Kidney epithelial cell (primary cell): ENCODE measurements around the gene ZNF423. TPM values are rescaled to one million over a fixed set of nuclear protein-coding genes. Genes with fewer than 3 reads are reported as not detected.

Experiments
- DNase-seq: peaks from one replicate; pipeline ENCODE4 v3.0.0-alpha.2; 2010; ENCODE audit warnings: low read depth
- H3K27me3 ChIP-seq: 2 replicates; pipeline ENCODE4 v1.6.0; 2011; ENCODE audit warnings: low read length; ENCODE audit not compliant: control insufficient read depth, insufficient read depth
- H3K36me3 ChIP-seq: 2 replicates; pipeline ENCODE4 v1.5.1; 2011; ENCODE audit warnings: low read length; ENCODE audit not compliant: control insufficient read depth, insufficient read depth
- H3K4me3 ChIP-seq: 2 replicates; pipeline ENCODE4 v1.5.1; 2011; ENCODE audit warnings: low read depth, mild to moderate bottlenecking, control low read depth, low read length
- total RNA-seq: library from RNA; depleted of rRNA; stranded (reverse); fragments of >200 nt; gene quantifications from 2 replicates; pipeline ENCODE4 v1.2.3, GENCODE V29; 2015
- TF ChIP-seq, protein P1 (sequence below): IDR thresholded peaks from 2 replicates; pipeline ENCODE4 v1.5.1; 2011; ENCODE audit warnings: mild to moderate bottlenecking, moderate library complexity, low read length, control low read depth, inconsistent platforms; ENCODE audit not compliant: insufficient read depth, poor library complexity, severe bottlenecking

ZNF423 gene
- total RNA-seq, 1 donor from 2014 or later = 3.6 TPM

DNA sequence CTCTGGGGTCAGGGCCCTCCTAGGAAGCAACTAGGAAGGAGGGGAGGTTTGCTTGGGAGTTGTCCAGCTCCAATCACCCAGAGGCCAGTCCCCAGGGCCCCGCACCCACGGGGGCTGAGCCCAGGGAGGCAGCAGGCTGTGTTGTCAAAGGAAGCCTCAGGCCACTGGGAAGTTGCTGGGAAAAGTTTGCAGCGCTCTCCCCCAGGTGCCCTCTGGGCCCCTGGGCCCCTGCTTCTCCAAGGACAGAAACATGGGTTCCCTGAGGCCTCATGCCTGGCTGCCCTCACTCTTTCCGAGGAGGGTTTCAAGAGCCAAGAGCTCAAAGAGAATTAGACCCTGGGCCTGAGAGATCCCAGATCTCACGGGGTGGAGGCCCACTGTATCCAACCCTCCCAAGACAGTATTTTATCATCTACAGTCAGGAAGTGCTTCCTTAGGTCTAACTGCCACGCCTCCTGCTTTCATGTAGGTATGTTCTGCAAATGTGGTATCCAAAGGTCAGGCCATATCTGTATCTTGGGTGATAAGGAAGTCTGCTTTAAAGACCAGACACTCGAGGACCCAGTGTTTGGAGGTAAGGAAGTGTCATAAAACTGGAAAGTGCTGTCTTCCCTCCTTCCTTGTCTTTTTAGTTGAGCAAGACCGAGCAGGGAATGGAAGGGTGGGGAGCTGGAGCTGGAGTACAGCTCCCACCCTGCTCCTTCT is 44.2 kb upstream of the ZNF423 start:
- H3K4me3 ChIP-seq = no peak overlapping the region
- TF ChIP-seq, protein P1, sequence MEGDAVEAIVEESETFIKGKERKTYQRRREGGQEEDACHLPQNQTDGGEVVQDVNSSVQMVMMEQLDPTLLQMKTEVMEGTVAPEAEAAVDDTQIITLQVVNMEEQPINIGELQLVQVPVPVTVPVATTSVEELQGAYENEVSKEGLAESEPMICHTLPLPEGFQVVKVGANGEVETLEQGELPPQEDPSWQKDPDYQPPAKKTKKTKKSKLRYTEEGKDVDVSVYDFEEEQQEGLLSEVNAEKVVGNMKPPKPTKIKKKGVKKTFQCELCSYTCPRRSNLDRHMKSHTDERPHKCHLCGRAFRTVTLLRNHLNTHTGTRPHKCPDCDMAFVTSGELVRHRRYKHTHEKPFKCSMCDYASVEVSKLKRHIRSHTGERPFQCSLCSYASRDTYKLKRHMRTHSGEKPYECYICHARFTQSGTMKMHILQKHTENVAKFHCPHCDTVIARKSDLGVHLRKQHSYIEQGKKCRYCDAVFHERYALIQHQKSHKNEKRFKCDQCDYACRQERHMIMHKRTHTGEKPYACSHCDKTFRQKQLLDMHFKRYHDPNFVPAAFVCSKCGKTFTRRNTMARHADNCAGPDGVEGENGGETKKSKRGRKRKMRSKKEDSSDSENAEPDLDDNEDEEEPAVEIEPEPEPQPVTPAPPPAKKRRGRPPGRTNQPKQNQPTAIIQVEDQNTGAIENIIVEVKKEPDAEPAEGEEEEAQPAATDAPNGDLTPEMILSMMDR = no peak
- no peaks in the 10 kb centered on the region for H3K36me3 ChIP-seq
- peaks cover 5% of the 10 kb centered on the region for H3K27me3 ChIP-seq
- no peak for DNase-seq

DNA sequence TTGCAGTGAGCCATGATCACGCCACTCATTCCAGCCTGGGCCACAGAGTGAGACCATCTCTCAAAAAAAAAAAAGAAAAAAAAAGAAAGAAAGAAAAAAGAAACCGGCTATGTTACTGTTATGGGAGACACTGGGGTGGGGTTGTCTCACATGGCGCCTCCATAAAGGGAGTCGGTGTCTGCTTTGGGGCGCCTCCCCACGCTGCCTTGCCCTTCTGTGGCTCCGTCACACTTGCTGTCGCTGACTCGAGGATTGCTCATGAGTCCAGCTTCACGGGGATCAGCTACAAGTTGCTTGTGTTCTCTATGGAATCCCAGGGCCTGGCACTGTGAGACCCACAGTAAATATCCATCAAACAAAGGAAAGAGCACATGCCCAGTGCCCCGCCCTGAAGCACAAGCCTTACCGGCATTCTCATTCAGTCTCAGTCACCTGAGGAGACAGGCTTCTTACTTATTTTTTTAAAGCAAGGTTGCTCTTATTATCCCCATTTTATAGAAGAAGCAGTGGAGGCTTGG is 40.6 kb upstream of the ZNF423 start:
- no peak for DNase-seq
- no peak overlapping the region for H3K4me3 ChIP-seq
- H3K27me3 ChIP-seq = peaks cover 6% of the 10 kb centered on the region
- TF ChIP-seq, protein P1 = no peak
- no peaks in the 10 kb centered on the region for H3K36me3 ChIP-seq

DNA sequence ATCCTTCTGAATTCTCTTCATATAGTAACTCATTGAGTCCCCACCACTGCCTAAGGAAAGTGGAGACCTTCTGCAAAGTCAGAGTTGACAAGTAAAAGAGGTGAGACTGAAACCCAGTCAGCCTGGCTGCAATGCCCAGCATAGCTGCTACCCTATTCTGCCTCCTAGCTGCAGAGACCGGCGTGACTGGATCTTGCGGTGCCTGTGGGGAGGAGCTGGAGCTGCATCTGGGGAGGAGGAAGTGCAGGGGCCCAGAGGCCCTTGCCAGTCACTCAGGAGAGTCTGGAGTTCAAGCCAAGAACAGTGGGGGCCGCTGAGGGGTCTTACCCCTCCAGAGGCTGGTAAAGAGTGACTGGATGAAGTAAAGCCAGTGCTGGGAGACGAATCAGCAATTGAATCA is 35.0 kb upstream of the ZNF423 start:
- TF ChIP-seq, protein P1 = no peak
- DNase-seq = no peak
- H3K36me3 ChIP-seq = no peaks in the 10 kb centered on the region
- peaks cover 3% of the 10 kb centered on the region for H3K27me3 ChIP-seq
- no peak overlapping the region for H3K4me3 ChIP-seq

DNA sequence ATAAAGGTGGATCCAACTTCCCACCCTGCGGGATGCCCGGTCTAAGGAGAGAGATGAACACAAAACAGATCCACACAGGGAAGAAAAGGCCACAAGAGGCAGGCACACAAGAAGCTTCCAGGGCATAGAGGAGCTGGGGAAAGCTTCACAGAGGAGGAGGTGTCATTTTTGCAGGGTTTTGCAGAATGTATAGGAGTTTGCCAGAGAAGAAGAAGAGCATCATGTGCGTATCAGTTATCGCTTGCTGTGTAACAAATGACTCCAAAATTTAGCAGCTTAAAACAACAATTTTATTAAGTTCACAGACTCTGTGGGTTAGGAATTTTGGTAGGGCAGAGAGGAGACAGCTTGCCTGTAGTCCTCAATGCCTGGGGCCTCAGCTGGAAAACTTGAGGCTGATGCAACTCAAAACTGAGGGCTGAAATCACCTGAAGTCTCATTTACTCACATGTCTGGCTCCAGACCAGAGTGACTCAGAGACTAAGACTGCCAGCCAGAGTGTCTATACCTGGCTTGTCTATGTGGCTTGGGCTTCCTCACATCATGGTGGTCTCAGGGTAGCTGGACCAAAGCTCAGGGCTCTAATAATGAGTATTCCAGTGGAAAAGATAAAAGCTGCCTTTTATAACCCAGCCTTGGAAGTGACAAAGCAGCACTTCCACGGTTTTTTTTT is 33.9 kb upstream of the ZNF423 start:
- Histone ChIP-seq H3K4me3 (no peak overlapping the region), H3K27me3 (peaks cover 3% of the 10 kb centered on the region), H3K36me3 (no peaks in the 10 kb centered on the region)
- no peak for DNase-seq
- TF ChIP-seq, protein P1 = no peak

DNA sequence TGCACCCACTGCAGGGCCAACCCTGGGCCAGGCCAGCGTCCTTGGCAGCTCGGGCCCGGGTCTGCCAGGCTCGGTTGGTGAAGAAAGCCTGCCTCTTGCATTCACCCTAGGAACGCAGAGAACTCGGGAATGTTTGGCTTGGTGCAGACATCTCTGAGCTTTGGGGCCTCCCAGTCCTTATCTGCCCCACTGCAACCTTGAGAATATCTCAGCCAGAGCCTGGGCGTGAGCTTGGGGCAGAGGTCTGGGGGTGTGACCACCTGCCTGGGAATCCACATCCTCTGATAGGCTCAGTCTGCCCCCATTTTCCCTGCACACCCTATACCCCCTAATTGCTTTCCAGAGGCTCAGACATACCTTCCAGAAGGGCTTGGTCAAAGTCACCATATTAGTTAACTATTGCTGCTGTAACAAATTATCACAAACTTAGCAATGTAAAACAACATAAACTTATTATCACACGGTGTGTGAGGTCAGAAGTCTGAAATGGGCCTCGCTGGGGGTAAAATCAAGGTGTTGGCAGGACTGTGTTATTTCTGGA is 30.7 kb upstream of the ZNF423 start:
- TF ChIP-seq, protein P1 = no peak
- no peaks in the 10 kb centered on the region for H3K36me3 ChIP-seq
- no peak overlapping the region for H3K4me3 ChIP-seq
- DNase-seq = no peak
- no peaks in the 10 kb centered on the region for H3K27me3 ChIP-seq
